HG03045 (cell line): ENCODE data around the gene ACBD6.

Experiments used
- ATAC-seq: cut with Tn5 transposase; IDR thresholded peaks from one replicate; pipeline ENCODE4 v1.9.1; 2021; ENCODE audit warnings: mild to moderate bottlenecking, moderate library complexity; ENCODE audit not compliant: unreplicated experiment

Gene ACBD6

DNA sequence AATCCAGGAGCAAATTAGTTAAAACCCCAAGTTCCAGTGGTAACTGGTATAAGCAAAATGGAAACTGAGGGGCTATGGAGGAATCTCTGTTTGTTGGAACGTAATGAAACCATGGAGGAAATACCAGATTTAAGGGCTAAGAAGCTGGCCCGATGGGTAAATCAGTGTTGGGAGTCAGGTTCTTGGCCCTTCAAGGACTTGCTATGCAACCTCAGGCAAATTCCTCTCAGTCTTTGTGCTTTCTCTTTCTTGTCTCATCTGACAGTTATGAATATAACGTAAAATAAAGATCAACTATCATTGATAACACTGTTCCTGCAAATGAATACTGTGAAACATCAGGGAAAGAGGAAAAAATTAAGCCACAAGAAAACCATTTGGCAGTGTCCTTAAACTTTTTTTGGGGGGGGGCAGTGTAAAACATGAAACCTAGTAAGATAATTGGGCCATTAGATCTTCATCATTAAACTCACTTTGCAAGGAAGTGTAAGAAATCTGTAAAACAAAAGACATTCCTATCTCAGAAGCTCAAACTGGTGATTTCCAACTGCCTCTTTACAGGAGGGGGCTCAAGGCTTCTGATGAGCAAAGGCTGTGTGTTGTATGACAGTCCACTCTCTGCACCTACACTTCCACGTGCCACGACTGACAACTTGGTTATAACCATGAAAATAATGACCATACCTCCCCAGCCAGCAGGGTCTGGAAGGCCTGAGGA, 224.7 kb downstream of the ACBD6 start:
- ATAC-seq, result no peak

DNA sequence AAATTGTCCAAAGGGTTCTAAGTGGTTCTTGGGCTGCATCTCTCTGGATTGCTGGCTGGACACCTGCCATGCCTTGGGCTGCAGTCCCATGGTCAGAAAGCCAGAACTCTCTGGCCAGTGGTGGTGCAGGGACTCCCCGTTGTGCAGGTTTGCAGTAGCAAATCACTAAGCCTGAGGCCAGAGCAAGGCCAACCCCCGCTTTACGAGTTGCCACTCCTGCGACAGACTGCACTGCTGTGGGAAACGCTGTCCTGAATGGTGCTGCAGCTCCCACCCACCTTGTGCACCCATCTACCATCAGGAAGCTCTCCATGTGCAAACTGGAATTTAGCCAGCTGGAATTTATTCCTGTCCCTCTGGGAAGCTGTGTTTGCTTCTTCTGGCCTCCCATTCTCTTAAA, 226.7 kb downstream of the ACBD6 start:
- ATAC-seq, result no peak

- no peak for ATAC-seq
Observed at GRCh38 chr1:180274221-180274620, 228.2 kb downstream of the ACBD6 start.

DNA sequence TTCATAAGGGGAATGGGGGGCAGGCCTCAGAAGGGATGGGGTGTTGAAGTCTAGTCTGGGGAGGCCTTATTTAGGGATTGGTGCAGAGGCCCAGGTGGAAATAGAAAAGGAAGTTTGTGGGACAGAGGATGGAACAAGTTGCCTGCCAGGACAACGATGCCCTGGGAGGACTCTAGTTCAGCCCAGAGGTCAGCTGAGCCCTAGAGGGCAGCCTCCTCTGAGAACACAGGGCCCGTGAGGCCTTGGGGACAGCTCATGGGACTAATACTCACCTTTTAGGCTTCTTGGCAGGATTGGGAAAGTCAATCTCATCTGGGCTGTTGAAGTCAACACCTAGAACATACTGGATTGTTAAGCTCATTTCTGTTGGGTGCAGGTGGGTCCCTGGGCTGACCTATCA, 229.3 kb downstream of the ACBD6 start:
- ATAC-seq, result no peak

DNA sequence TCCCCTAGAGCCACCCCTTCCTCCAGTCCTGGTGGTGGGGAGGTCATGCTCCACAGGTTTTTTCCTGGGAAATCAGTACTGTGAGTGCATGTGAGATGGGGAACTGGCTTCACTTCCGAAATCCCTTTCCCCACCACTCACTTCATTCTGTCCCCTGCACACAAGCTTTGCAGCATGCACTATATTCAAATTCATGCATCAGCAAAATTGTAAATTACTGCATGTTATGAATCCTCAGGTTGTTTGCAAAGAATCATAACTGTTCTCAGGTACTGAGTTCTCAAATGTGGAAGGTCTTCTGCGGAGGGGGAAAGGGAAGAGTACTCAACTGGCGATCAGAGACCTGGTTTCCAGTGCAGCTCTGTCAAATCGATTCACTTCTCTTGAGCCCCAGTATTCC, 230.0 kb downstream of the ACBD6 start:
- no peak for ATAC-seq

GRCh38 chr1:180271272-180272255, 230.8 kb downstream of the ACBD6 start:
- ATAC-seq, result no peak

GRCh38 chr1:180270530-180271271, 231.7 kb downstream of the ACBD6 start:
- no peak for ATAC-seq

- no peak for ATAC-seq
Observed at GRCh38 chr1:180269645-180270529, 232.5 kb downstream of the ACBD6 start.

GRCh38 chr1:180268556-180269075, 233.8 kb downstream of the ACBD6 start:
- ATAC-seq, result no peak

GRCh38 chr1:180267761-180268555, 234.4 kb downstream of the ACBD6 start:
- ATAC-seq, result no peak

DNA sequence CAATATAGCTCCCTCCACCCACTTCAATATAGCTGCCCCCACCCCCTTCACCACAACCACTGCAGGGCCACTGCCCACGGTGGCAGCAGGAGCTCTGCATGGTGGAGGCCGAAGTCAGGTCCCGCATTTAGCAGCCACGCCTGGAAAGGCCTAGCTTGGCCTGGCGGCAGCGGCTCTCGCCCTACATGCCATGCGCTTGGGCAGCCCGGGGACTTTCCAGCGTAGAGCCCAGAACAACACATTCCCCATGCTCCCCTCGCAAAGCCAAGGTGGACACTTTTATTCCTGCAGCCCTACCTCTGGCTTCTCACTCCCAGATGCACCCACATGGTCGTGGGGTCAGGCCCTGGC, 235.2 kb downstream of the ACBD6 start:
- ATAC-seq, result no peak

- no peak for ATAC-seq
Observed at GRCh38 chr1:180266275-180267210, 235.8 kb downstream of the ACBD6 start.

GRCh38 chr1:180265871-180266270, 236.5 kb downstream of the ACBD6 start:
- ATAC-seq, result no peak

DNA sequence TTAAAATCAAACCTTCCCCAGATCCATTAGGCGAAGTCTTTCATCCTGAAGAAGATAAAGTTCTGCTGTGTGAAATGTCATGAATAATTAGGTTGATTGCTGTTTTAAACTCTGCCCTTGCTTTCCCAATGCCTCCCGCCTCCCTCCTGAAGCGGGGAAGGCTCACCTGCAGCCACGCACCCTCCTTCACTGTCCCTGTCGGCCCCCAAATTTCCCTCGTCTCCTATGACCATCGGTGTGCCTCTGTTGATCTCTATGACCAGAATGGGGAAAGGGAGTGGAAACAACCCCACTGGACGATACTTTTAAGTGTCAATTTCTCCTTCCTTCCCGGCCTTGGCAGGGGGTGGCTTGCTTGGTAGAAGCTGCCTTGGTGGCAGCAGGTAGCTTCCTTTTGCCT, 237.2 kb downstream of the ACBD6 start:
- ATAC-seq, result no peak

GRCh38 chr1:180264595-180264994, 237.8 kb downstream of the ACBD6 start:
- ATAC-seq, result no peak

GRCh38 chr1:180262628-180263488, 239.5 kb downstream of the ACBD6 start:
- no peak for ATAC-seq

- ATAC-seq, result no peak
Observed at GRCh38 chr1:180261524-180262155, 240.7 kb downstream of the ACBD6 start.
